PC-3 (cell line): ENCODE measurements around the gene TMEM140.

Experiments
- EZH2 ChIP-seq: fragments of 300-600 bp; sonication (generic); IDR thresholded peaks from one replicate; pipeline ENCODE4 v1.6.1; 2017; ENCODE audit warnings: antibody characterized with exemption, mild to moderate bottlenecking, low read length; ENCODE audit not compliant: unreplicated experiment
- TF ChIP-seq, protein P1 (sequence below): fragments of 300-600 bp; sonication (generic); conservative IDR thresholded peaks from 2 replicates; pipeline ENCODE4 v1.5.1; 2017; ENCODE audit warnings: antibody characterized with exemption, low read depth, mild to moderate bottlenecking, low read length

DNA sequence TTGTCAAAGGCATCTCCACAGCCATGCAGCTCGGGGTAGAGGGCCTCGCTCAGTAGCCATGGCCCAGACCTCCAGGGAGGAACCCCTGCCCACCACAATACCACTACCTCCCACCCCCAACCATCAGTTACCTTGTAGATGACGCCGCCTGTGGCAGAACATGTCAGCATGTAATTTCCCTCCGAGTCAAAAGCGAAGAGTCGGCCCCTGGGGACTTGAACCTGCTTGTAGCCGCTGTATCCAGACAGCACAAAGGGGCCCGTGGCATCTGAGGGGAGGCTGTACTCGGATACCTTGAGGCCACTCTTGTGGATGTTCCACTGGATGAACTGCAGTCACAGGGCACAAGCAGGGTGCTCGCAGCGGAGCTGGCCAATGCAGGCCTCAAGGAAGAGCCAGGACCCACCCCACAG, 39.0 kb downstream of the TMEM140 start:
- TF ChIP-seq, protein P1, sequence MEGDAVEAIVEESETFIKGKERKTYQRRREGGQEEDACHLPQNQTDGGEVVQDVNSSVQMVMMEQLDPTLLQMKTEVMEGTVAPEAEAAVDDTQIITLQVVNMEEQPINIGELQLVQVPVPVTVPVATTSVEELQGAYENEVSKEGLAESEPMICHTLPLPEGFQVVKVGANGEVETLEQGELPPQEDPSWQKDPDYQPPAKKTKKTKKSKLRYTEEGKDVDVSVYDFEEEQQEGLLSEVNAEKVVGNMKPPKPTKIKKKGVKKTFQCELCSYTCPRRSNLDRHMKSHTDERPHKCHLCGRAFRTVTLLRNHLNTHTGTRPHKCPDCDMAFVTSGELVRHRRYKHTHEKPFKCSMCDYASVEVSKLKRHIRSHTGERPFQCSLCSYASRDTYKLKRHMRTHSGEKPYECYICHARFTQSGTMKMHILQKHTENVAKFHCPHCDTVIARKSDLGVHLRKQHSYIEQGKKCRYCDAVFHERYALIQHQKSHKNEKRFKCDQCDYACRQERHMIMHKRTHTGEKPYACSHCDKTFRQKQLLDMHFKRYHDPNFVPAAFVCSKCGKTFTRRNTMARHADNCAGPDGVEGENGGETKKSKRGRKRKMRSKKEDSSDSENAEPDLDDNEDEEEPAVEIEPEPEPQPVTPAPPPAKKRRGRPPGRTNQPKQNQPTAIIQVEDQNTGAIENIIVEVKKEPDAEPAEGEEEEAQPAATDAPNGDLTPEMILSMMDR = no peak
- no peak for TF ChIP-seq EZH2
